Spleen (tissue), 7 donors: ENCODE data around the gene SMARCAL1.

Experiments used
- CTCF ChIP-seq, 11 experiments: fragments of 200-600 bp in 7 of 11; fragments of 450-650 bp in 4 of 11; sonication (generic) in 4 of 11; IDR thresholded peaks in 8 of 11; conservative IDR thresholded peaks in 3 of 11; 1 replicate in 7 of 11; 2 replicates in 4 of 11; pipeline versions ENCODE4 v1.4.0 to v1.8.0; 2016 to 2021; ENCODE audit warnings: antibody characterized with exemption in 11 of 11, inconsistent platforms in 4 of 11, mild to moderate bottlenecking in 1 of 11
- POLR2A ChIP-seq, 3 donors: fragments of 450-650 bp; IDR thresholded peaks; one replicate each; pipeline ENCODE4 v1.5.1; 2017; ENCODE audit warnings: antibody characterized with exemption in 3 of 3, mild to moderate bottlenecking in 1 of 3
- donor health status: DM: no; HTN: no; CAD: no; lungs with moderate emphysema.
- donor health status: DM: no; HTN: no; CAD: no.
- donor health status: DM: no; HTN: no; CAD: no.

- TF ChIP-seq CTCF (IDR thresholded peaks at IDR 0.05 in 8 of 11, conservative IDR thresholded peaks at IDR 0.05 in 3 of 11) (no peak), POLR2A (IDR thresholded peaks at IDR 0.05) (no peak)
Measured at GRCh38 chr2:216450346-216450745, 38.1 kb downstream of the SMARCAL1 start.
